Keratinocyte (primary cell): ENCODE data around the gene OGFRL1. TPM values are rescaled to one million over a fixed set of nuclear protein-coding genes. Genes with fewer than 3 reads are reported as not detected.

Experiments
- DNase-seq: peaks from one replicate; pipeline ENCODE4 v3.0.0-alpha.2; 2011; ENCODE audit warnings: low read depth, missing footprints, low spot score
- FAIRE-seq: peaks from 2 replicates; lab custom pipeline; 2011; peaks lifted over from hg19 to GRCh38; lab: Jason Lieb, UNC
- H2AFZ ChIP-seq: 2 replicates; pipeline ENCODE4 v1.6.0; 2012; ENCODE audit warnings: low read length, control low read depth, inconsistent platforms; ENCODE audit not compliant: control insufficient read depth
- H3K27ac ChIP-seq: 2 replicates; pipeline ENCODE4 v1.5.1; 2011; ENCODE audit warnings: low read length; ENCODE audit not compliant: control insufficient read depth, insufficient read depth
- H3K27me3 ChIP-seq: 3 replicates; pipeline ENCODE4 v1.6.0; 2011; ENCODE audit warnings: low read length; ENCODE audit not compliant: control insufficient read depth, insufficient read depth; ENCODE audit errors: extremely low read depth
- H3K36me3 ChIP-seq, 2 experiments: 2 replicates in 1 of 2; 3 replicates in 1 of 2; pipeline ENCODE4 v1.5.1; 2011; ENCODE audit warnings: low read length in 2 of 2, mild to moderate bottlenecking in 1 of 2; ENCODE audit not compliant: control insufficient read depth in 2 of 2, insufficient read depth in 2 of 2; ENCODE audit errors: extremely low read depth in 1 of 2
- H3K4me1 ChIP-seq: 3 replicates; pipeline ENCODE4 v1.5.1; 2011; ENCODE audit warnings: low read length; ENCODE audit not compliant: control insufficient read depth, insufficient read depth; ENCODE audit errors: extremely low read depth
- H3K4me2 ChIP-seq: 3 replicates; pipeline ENCODE4 v1.6.0; 2011; ENCODE audit warnings: low read depth, low read length; ENCODE audit not compliant: control insufficient read depth, insufficient read depth; ENCODE audit errors: extremely low read depth
- H3K4me3 ChIP-seq, 3 experiments: fragments of 200-600 bp in 1 of 3; sonication (generic) in 1 of 3; 2 replicates in 2 of 3; 3 replicates in 1 of 3; pipeline ENCODE4 v1.5.1; 2011 to 2016; ENCODE audit warnings: low read length in 3 of 3, mild to moderate bottlenecking in 3 of 3, control low read depth in 2 of 3, inconsistent platforms in 1 of 3, low read depth in 1 of 3, mixed read lengths in 1 of 3, mixed run types in 1 of 3, moderate library complexity in 1 of 3; ENCODE audit not compliant: control insufficient read depth in 2 of 3, insufficient read depth in 2 of 3; ENCODE audit errors: extremely low read depth in 1 of 3
- H3K79me2 ChIP-seq: 2 replicates; pipeline ENCODE4 v1.6.0; 2012; ENCODE audit warnings: low read length; ENCODE audit not compliant: control insufficient read depth, insufficient read depth
- H3K9ac ChIP-seq: 3 replicates; pipeline ENCODE4 v1.6.0; 2011; ENCODE audit warnings: low read length; ENCODE audit not compliant: control insufficient read depth, insufficient read depth; ENCODE audit errors: extremely low read depth
- H3K9me1 ChIP-seq: 3 replicates; pipeline ENCODE4 v1.6.0; 2011; ENCODE audit warnings: low read length; ENCODE audit not compliant: control insufficient read depth, insufficient read depth; ENCODE audit errors: extremely low read depth
- H3K9me3 ChIP-seq: 2 replicates; pipeline ENCODE4 v1.5.1; 2012; ENCODE audit warnings: low read depth, low read length; ENCODE audit not compliant: control insufficient read depth
- H4K20me1 ChIP-seq: 3 replicates; pipeline ENCODE4 v1.6.0; 2011; ENCODE audit warnings: low read length; ENCODE audit not compliant: control insufficient read depth, insufficient read depth; ENCODE audit errors: extremely low read depth
- CTCF ChIP-seq, 3 experiments: IDR thresholded peaks in 1 of 3; conservative IDR thresholded peaks in 1 of 3; optimal IDR thresholded peaks in 1 of 3; 2 replicates in 2 of 3; 3 replicates in 1 of 3; pipeline versions ENCODE3 to v1.5.1; 2011; ENCODE audit warnings: low read length in 3 of 3, mild to moderate bottlenecking in 3 of 3, moderate library complexity in 2 of 3, control low read depth in 1 of 3, inconsistent platforms in 1 of 3; ENCODE audit not compliant: insufficient read depth in 2 of 3; ENCODE audit errors: extremely low read depth in 1 of 3
- EZH2 ChIP-seq: IDR thresholded peaks from one replicate; pipeline ENCODE4 v1.6.1; 2012; ENCODE audit warnings: inconsistent platforms, mild to moderate bottlenecking, low read length, moderate library complexity
- dilution Hi-C: fragments of 300-500 bp; cut with MboI; formaldehyde crosslinking; loops from one replicate; pipeline ENCODE4 v1.7.0; 2020; ENCODE audit warnings: low sequenced_read_pairs; ENCODE audit not compliant: extremely low pct_ligation_motif_present
- polyA plus RNA-seq, 5 experiments: library from polyadenylated mRNA; depleted of rRNA in 3 of 5; stranded (reverse) in 3 of 5; stranded (forward) in 1 of 5; unstranded in 1 of 5; fragments of >200 nt; gene quantifications; 1 replicate in 1 of 5; 2 replicates in 3 of 5; 3 replicates in 1 of 5; pipeline versions ENCODE4 v1.2.1 to v1.2.3, GENCODE V29; 2011 to 2012; ENCODE audit warnings: missing spikeins in 2 of 5, low read depth in 1 of 5, low replicate concordance in 1 of 5

Gene OGFRL1
- polyA plus RNA-seq, 1 donor (not counting 4 experiments of a cell fraction or from before 2014, with no cell fraction given), result 9.3 TPM

DNA sequence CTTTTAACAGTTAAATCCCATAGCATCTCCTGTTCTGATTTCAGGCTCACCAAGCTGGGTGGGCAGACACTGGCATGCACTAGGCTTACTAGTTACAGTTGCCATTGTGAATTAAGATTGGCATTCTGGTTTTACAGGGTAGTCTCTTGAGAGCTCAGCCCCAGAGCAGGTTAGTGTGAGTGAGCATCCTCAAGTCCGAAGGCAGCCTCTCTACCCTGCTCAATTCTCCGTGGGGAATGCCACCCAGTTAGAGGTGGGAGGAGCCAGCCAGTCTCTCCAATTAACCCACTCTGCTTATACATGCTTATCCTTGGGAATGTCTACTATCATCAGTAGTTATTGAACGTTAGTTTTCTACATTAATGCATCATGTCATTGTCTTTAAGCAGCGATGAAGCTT is 8.9 kb upstream of the OGFRL1 start:
- no peak overlapping the region for H3K27ac ChIP-seq
- no peaks in the 10 kb centered on the region for H3K9me3 ChIP-seq
- no peaks in the 10 kb centered on the region for H3K9me1 ChIP-seq
- DNase-seq (no peak), FAIRE-seq (no peak)
- TF ChIP-seq CTCF (optimal IDR thresholded peaks at IDR 0.05 in 1 of 3, IDR thresholded peaks at IDR 0.05 in 1 of 3, conservative IDR thresholded peaks at IDR 0.05 in 1 of 3; ENCODE audit: extremely low read depth in 1 of 3, insufficient read depth in 2 of 3, low read length in 3 of 3), result no peak
- no peak for TF ChIP-seq EZH2
- no peaks in the 10 kb centered on the region for H3K79me2 ChIP-seq
- H3K4me3 ChIP-seq, result no peak overlapping the region
- no peaks in the 10 kb centered on the region for H3K27me3 ChIP-seq
- H3K9ac ChIP-seq, result no peak overlapping the region
- no peaks in the 10 kb centered on the region for H3K4me1 ChIP-seq
- no peak overlapping the region for H2AFZ ChIP-seq
- no peaks in the 10 kb centered on the region for H4K20me1 ChIP-seq
- no peak overlapping the region for H3K4me2 ChIP-seq
- no peaks in the 10 kb centered on the region for H3K36me3 ChIP-seq
- dilution Hi-C loops, result no loop called here

GRCh38 chr6:71280701-71281100 is 7.9 kb upstream of the OGFRL1 start:
- Histone ChIP-seq H3K4me3 (no peak overlapping the region), H2AFZ (no peak overlapping the region), H3K9ac (no peak overlapping the region), H3K9me3 (no peaks in the 10 kb centered on the region), H3K27ac (no peak overlapping the region), H3K36me3 (no peaks in the 10 kb centered on the region), H3K79me2 (no peaks in the 10 kb centered on the region), H3K9me1 (no peaks in the 10 kb centered on the region), H3K4me1 (peaks cover 3% of the 10 kb centered on the region), H3K27me3 (no peaks in the 10 kb centered on the region), H3K4me2 (no peak overlapping the region), H4K20me1 (no peaks in the 10 kb centered on the region)
- FAIRE-seq (no peak), DNase-seq (no peak)
- dilution Hi-C loops, result no loop called here
- TF ChIP-seq EZH2 (no peak), CTCF (optimal IDR thresholded peaks at IDR 0.05 in 1 of 3, IDR thresholded peaks at IDR 0.05 in 1 of 3, conservative IDR thresholded peaks at IDR 0.05 in 1 of 3; ENCODE audit: extremely low read depth in 1 of 3, insufficient read depth in 2 of 3, low read length in 3 of 3) (no peak)
